KMS-11 (cell line): ENCODE results near the gene DVL1.

Experiments
- H2AFZ ChIP-seq: fragments of 200-600 bp; sonication (generic); 2 replicates; pipeline ENCODE4 v1.6.1; 2016; ENCODE audit warnings: antibody characterized with exemption, mixed run types, low read depth
- H3K27ac ChIP-seq: fragments of 200-600 bp; sonication (generic); 2 replicates; pipeline ENCODE4 v1.6.1; 2016; ENCODE audit warnings: mild to moderate bottlenecking, mixed run types
- H3K27me3 ChIP-seq: fragments of 200-600 bp; sonication (generic); 2 replicates; pipeline ENCODE4 v1.6.1; 2017; ENCODE audit warnings: mild to moderate bottlenecking, low read depth, mixed run types, moderate library complexity; ENCODE audit not compliant: insufficient read depth
- H3K36me3 ChIP-seq: fragments of 200-600 bp; sonication (generic); 2 replicates; pipeline ENCODE4 v1.6.1; 2017; ENCODE audit warnings: mild to moderate bottlenecking, mixed run types; ENCODE audit not compliant: insufficient read depth
- H3K4me1 ChIP-seq: fragments of 200-600 bp; sonication (generic); 2 replicates; pipeline ENCODE4 v1.6.1; 2016; ENCODE audit warnings: mild to moderate bottlenecking, low read depth, mixed run types; ENCODE audit not compliant: poor library complexity, severe bottlenecking
- H3K4me2 ChIP-seq: fragments of 200-600 bp; sonication (generic); 2 replicates; pipeline ENCODE4 v1.7.0; 2016; ENCODE audit warnings: mild to moderate bottlenecking, mixed run types
- H3K4me3 ChIP-seq: fragments of 200-600 bp; sonication (generic); IDR thresholded peaks from 2 replicates; pipeline ENCODE4 v1.6.1; 2017; ENCODE audit warnings: low read depth, low read length, mixed read lengths; ENCODE audit not compliant: insufficient read depth
- H3K79me2 ChIP-seq: fragments of 200-600 bp; sonication (generic); 2 replicates; pipeline ENCODE4 v1.6.1; 2016; ENCODE audit warnings: low read depth, mixed run types; ENCODE audit not compliant: insufficient read depth
- H3K9ac ChIP-seq: fragments of 200-600 bp; sonication (generic); 2 replicates; pipeline ENCODE4 v1.6.1; 2016; ENCODE audit warnings: mild to moderate bottlenecking, mixed run types
- H4K20me1 ChIP-seq: fragments of 200-600 bp; sonication (generic); 2 replicates; pipeline ENCODE4 v1.6.1; 2016; ENCODE audit warnings: mild to moderate bottlenecking, mixed run types; ENCODE audit not compliant: insufficient read depth
- CTCF ChIP-seq: fragments of 200-600 bp; sonication (generic); conservative IDR thresholded peaks from 2 replicates; pipeline ENCODE4 v1.6.1; 2017; ENCODE audit warnings: low read depth, mild to moderate bottlenecking, antibody characterized with exemption, low read length, moderate library complexity, mixed read lengths

The DVL1 gene

GRCh38 chr1:1381294-1381693, 32.1 kb upstream of the DVL1 start:
- H3K4me2 ChIP-seq = no peak overlapping the region
- no peaks in the 10 kb centered on the region; the same call in 1 of the 2 replicates for H3K36me3 ChIP-seq
- H2AFZ ChIP-seq = no peak overlapping the region
- H3K79me2 ChIP-seq = no peaks in the 10 kb centered on the region
- H3K27me3 ChIP-seq = no peaks in the 10 kb centered on the region
- no peak overlapping the region for H3K9ac ChIP-seq
- no peak overlapping the region for H3K4me3 ChIP-seq
- no peaks in the 10 kb centered on the region for H4K20me1 ChIP-seq
- TF ChIP-seq CTCF = no peak
- no peak overlapping the region for H3K27ac ChIP-seq
- no peaks in the 10 kb centered on the region for H3K4me1 ChIP-seq

- no peaks in the 10 kb centered on the region; the same call in 1 of the 2 replicates for H3K36me3 ChIP-seq
- no peaks in the 10 kb centered on the region for H3K27me3 ChIP-seq
- H3K79me2 ChIP-seq = no peaks in the 10 kb centered on the region
- no peak overlapping the region for H3K9ac ChIP-seq
- no peaks in the 10 kb centered on the region for H3K4me1 ChIP-seq
- no peaks in the 10 kb centered on the region for H4K20me1 ChIP-seq
- H3K4me3 ChIP-seq = no peak overlapping the region
- no peak overlapping the region for H3K27ac ChIP-seq
- no peak overlapping the region for H2AFZ ChIP-seq
- no peak for TF ChIP-seq CTCF
- H3K4me2 ChIP-seq = no peak overlapping the region
Observed at GRCh38 chr1:1380860-1381259, 31.6 kb upstream of the DVL1 start.

- Histone ChIP-seq H3K27ac (no peak overlapping the region), H3K79me2 (peaks cover 22% of the 10 kb centered on the region), H3K36me3 (no peaks in the 10 kb centered on the region), H3K27me3 (no peaks in the 10 kb centered on the region), H3K4me1 (peaks cover 14% of the 10 kb centered on the region), H3K9ac (no peak overlapping the region), H3K4me2 (no peak overlapping the region), H4K20me1 (no peaks in the 10 kb centered on the region), H2AFZ (no peak overlapping the region), H3K4me3 (no peak overlapping the region)
- TF ChIP-seq CTCF = no peak
Observed at GRCh38 chr1:1377540-1378205, 28.5 kb upstream of the DVL1 start.

GRCh38 chr1:1376551-1377226, 27.5 kb upstream of the DVL1 start:
- H3K4me2 ChIP-seq = no peak overlapping the region
- H3K9ac ChIP-seq = no peak overlapping the region
- no peak for TF ChIP-seq CTCF
- no peak overlapping the region for H3K4me3 ChIP-seq
- no peak overlapping the region for H3K27ac ChIP-seq
- no peak overlapping the region for H2AFZ ChIP-seq
- peaks cover 25% of the 10 kb centered on the region for H3K79me2 ChIP-seq
- H4K20me1 ChIP-seq = no peaks in the 10 kb centered on the region
- H3K36me3 ChIP-seq = no peaks in the 10 kb centered on the region
- H3K27me3 ChIP-seq = no peaks in the 10 kb centered on the region
- H3K4me1 ChIP-seq = peaks cover 24% of the 10 kb centered on the region
